Common myeloid progenitor, CD34-positive (primary cell): ENCODE data around the gene SAMD9.
"Not testable (repeated sequence)": the region's sequence is repeated elsewhere in the genome, so short reads cannot be mapped to it uniquely, and the experiment has no call there.

Source experiments
- CTCF ChIA-PET: fragments of 350-600 bp; sonication (Branson Sonifier 250); formaldehyde crosslinking; loops from one replicate; lab custom pipeline; 2021; ENCODE audit warnings: antibody characterized with exemption; lab: Charles Lee
- POLR2A ChIA-PET: fragments of 350-600 bp; sonication (Branson Sonifier 250); formaldehyde crosslinking; loops from one replicate; lab custom pipeline; 2021; ENCODE audit warnings: antibody characterized with exemption; lab: Charles Lee
- DNase-seq, 3 donors: peaks; one replicate each; pipeline versions ENCODE4 v3.0.0 to v3.0.0-alpha.2; 2013
- H3K27ac ChIP-seq, 2 experiments: 1 replicate in 1 of 2; 2 replicates in 1 of 2; pipeline ENCODE4 v1.7.0; 2013; ENCODE audit warnings: inconsistent platforms in 2 of 2, low read length in 2 of 2, mild to moderate bottlenecking in 2 of 2, low read depth in 1 of 2, moderate library complexity in 1 of 2; ENCODE audit not compliant: severe bottlenecking in 2 of 2, insufficient read depth in 1 of 2, poor library complexity in 1 of 2
- H3K27me3 ChIP-seq, 5 experiments: replicated peaks in 2 of 5; 1 replicate in 3 of 5; 2 replicates in 2 of 5; pipeline versions ENCODE4 v1.6.1 to v1.7.0; 2013; ENCODE audit warnings: low read length in 4 of 5, mild to moderate bottlenecking in 2 of 5, moderate library complexity in 2 of 5, inconsistent platforms in 1 of 5; ENCODE audit not compliant: insufficient read depth in 5 of 5, control insufficient read depth in 4 of 5
- H3K36me3 ChIP-seq, 4 experiments: 1 replicate in 2 of 4; 2 replicates in 2 of 4; pipeline versions ENCODE4 v1.6.1 to v1.7.0; 2013; ENCODE audit warnings: low read length in 3 of 4, control low read depth in 1 of 4, mild to moderate bottlenecking in 1 of 4; ENCODE audit not compliant: control insufficient read depth in 4 of 4, insufficient read depth in 4 of 4
- H3K4me1 ChIP-seq, 4 experiments: 1 replicate in 3 of 4; 2 replicates in 1 of 4; pipeline versions ENCODE4 v1.6.1 to v1.7.1; 2013; ENCODE audit warnings: low read length in 3 of 4, mild to moderate bottlenecking in 3 of 4, control low read depth in 1 of 4, inconsistent platforms in 1 of 4, moderate library complexity in 1 of 4; ENCODE audit not compliant: control insufficient read depth in 4 of 4, insufficient read depth in 4 of 4; ENCODE audit errors: control extremely low read depth in 1 of 4
- H3K4me3 ChIP-seq, 7 experiments: 1 replicate in 4 of 7; 2 replicates in 3 of 7; pipeline versions ENCODE4 v1.5.1 to v1.7.0; 2013; ENCODE audit warnings: mild to moderate bottlenecking in 7 of 7, low read length in 6 of 7, moderate library complexity in 6 of 7, inconsistent platforms in 2 of 7, low read depth in 2 of 7, control low read depth in 1 of 7; ENCODE audit not compliant: insufficient read depth in 4 of 7, control insufficient read depth in 1 of 7; ENCODE audit errors: extremely low read depth in 1 of 7
- H3K9me3 ChIP-seq, 5 experiments: 1 replicate in 4 of 5; 2 replicates in 1 of 5; pipeline versions ENCODE4 v1.6.1 to v1.7.1; 2013; ENCODE audit warnings: low read length in 4 of 5, mild to moderate bottlenecking in 2 of 5, inconsistent platforms in 1 of 5, low read depth in 1 of 5, moderate library complexity in 1 of 5; ENCODE audit not compliant: control insufficient read depth in 4 of 5, insufficient read depth in 2 of 5; ENCODE audit errors: control extremely low read depth in 1 of 5
- WGBS: methylation state at CpG from one replicate; pipeline ENCODE4 v1.1.5; 2013; ENCODE audit not compliant: insufficient coverage; 5-methylcytosine and 5-hydroxymethylcytosine counted together

Gene SAMD9

DNA sequence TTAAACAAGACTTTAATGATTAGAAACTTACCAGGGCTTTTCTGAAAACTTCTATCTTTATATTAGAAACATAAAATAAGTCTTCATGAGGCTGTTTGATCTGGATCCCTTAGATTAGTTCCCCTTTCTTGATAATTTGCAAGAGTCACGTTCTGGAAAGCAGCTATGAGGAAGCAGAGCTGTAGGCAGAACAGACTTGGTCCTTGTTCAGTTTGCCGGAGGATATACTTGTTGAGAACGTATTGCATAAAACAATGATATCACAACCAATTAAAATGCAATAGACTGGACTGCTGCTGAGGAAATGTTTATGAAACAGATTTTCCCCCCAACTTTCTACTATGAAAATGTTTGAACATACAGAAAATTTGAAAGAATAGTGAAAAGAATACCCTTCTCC lies 27.6 kb upstream of the SAMD9 start:
- H3K27me3 ChIP-seq, result no peaks in the 10 kb centered on the region
- DNase-seq, result peak; percentile 44 to 82 (median 72)
- H3K9me3 ChIP-seq, result peaks cover 0 to 2% (median 0%) of the 10 kb centered on the region in 5 experiments
- no CpG with 5 or more reads among the region's 3 CpGs for WGBS
- H3K4me1 ChIP-seq, result peaks cover 19 to 29% (median 25%) of the 10 kb centered on the region in 4 experiments
- peak overlapping the region in 3 of 7 experiments; percentile 8 to 90 (median 77) for H3K4me3 ChIP-seq
- ChIA-PET POLR2A (interaction anchor here (0.5 kb wide), 1 partner anchor 18 kb away, joined by 4 read pairs; no protein-coding TSS in a partner anchor), CTCF (no interaction called here)
- H3K36me3 ChIP-seq, result peaks cover 18 to 43% (median 26%) of the 10 kb centered on the region in 4 experiments
- H3K27ac ChIP-seq, result no peak overlapping the region

DNA sequence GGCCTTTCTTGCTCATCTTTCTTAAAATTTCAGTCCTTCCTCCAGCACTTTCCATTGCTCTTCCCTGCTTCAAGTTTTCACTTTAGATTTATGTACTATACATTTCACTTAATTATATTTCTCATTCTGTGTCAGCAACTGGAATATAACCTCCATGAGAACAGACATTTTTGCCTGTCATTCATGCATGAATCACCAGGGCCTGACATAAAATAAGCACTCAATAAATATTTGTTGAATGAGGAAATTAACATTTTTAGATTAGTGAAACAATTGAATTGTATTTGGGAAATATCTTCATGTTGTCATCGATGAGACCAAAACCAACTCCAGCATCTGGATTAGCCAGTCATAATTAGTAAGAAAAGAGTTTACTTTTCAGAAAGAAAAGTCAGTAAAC lies 24.3 kb upstream of the SAMD9 start:
- H3K4me3 ChIP-seq, result no peak overlapping the region
- no peak for DNase-seq
- ChIA-PET CTCF (no interaction called here), POLR2A (no interaction called here)
- H3K27me3 ChIP-seq, result no peaks in the 10 kb centered on the region
- peaks cover 15 to 21% (median 19%) of the 10 kb centered on the region in 4 experiments for H3K4me1 ChIP-seq
- no CpG with 5 or more reads among the region's 1 CpG for WGBS
- H3K36me3 ChIP-seq, result peaks cover 37 to 75% (median 45%) of the 10 kb centered on the region in 4 experiments
- H3K9me3 ChIP-seq, result peaks cover 0 to 25% (median 7%) of the 10 kb centered on the region in 5 experiments
- no peak overlapping the region for H3K27ac ChIP-seq

DNA sequence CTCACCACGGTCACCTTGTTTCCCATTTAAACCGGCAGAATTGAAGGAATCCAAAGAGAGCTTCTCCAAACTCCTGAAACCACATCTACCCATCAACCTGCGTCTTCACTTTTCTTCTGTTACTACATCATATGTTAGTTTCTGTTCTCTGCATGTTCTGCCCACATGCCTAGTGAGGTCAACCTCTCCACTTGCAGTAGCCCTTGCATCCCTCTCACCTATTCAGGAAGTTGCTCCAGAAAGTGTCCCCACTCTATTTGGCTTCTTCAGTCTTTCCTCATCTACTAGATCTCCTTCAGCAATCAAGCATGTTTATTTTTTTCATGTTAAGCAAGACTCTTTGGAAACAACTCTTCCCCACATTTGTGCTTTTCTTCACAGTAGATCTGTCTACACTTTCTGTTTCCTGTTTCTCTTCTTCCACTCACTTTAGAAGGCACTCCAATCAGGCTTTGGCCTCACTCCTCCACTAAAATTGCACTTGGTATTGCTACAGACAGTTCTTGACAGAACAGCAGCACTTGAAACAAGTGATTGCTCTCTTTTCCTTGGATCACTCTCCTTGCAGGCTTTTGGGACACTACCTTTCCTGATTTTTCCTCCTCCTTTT lies 22.9 kb upstream of the SAMD9 start:
- H3K4me1 ChIP-seq, result peaks cover 2 to 7% (median 6%) of the 10 kb centered on the region in 4 experiments
- peaks cover 43 to 89% (median 50%) of the 10 kb centered on the region in 4 experiments for H3K36me3 ChIP-seq
- peaks cover under 1 to 37% (median 13%) of the 10 kb centered on the region in 5 experiments for H3K9me3 ChIP-seq
- POLR2A ChIA-PET, result no interaction called here
- no peak overlapping the region for H3K4me3 ChIP-seq
- H3K27ac ChIP-seq, result no peak overlapping the region
- H3K27me3 ChIP-seq, result no peaks in the 10 kb centered on the region
- 100% methylated on average over 3 of the region's 3 CpGs for WGBS
- CTCF ChIA-PET, result no interaction called here
- no peak for DNase-seq

DNA sequence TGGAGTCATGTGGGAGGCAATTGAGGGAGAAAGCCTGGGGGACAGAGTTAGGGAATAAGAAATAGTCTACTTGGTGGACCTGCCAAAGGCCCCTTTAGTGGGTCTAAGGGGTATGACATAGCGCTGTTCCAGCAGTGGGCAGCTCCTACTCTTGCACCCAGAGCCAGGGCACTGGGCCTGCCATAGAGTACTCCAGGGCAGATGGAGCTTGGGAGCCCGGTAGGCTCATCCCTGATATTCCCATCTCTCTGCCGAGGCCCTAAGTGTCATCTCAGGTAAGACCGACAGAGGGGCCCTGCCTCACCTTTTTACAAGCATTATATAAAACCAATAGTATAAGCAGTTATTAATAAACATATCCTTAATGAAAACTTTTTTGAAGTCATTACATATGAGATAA lies 20.8 kb upstream of the SAMD9 start:
- 100% methylated on average over 2 of the region's 4 CpGs for whole genome bisulfite sequencing
- Histone ChIP-seq H3K4me1 (no peaks in the 10 kb centered on the region), H3K27me3 (no peaks in the 10 kb centered on the region), H3K9me3 (peaks cover 14 to 57% (median 29%) of the 10 kb centered on the region in 5 experiments), H3K36me3 (peaks cover 51 to 93% (median 53%) of the 10 kb centered on the region in 4 experiments), H3K27ac (no peak overlapping the region), H3K4me3 (no peak overlapping the region)
- POLR2A ChIA-PET, result no interaction called here
- DNase-seq, result no peak
- CTCF ChIA-PET, result interaction anchor here (0.9 kb wide), 1 partner anchor 94 kb away, joined by 3 read pairs; the partner anchor contains the start of gene VPS50

DNA sequence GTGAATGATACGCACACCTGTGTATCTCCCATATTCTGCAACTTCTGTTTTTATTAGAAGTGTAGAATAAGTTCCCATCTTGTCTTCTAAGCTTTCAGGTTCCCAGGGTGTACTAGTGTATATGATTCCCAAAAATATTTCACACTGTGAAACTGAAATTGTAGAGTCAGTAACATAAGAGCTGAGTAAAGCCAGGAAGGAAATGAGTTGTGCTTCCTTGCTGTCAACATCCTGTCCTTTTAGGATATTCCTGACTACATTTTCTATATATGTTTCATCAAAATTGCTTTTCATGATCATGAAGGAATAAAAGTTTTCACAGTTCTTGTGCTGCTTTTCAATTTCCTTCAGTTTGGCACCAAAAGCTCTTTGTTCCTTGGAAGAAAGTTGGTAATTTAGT lies 15.2 kb upstream of the SAMD9 start:
- Histone ChIP-seq H3K36me3 (peaks cover 13 to 38% (median 23%) of the 10 kb centered on the region in 4 experiments), H3K27ac (no peak overlapping the region), H3K4me1 (no peaks in the 10 kb centered on the region), H3K27me3 (no peaks in the 10 kb centered on the region), H3K4me3 (no peak overlapping the region), H3K9me3 (peaks cover 14 to 60% (median 33%) of the 10 kb centered on the region in 5 experiments)
- DNase-seq, result no peak
- ChIA-PET CTCF (interaction anchor here (1.4 kb wide), 1 partner anchor 10 kb away, joined by 4 read pairs; no protein-coding TSS in a partner anchor), POLR2A (no interaction called here)
- WGBS, result 100% methylated on average over 1 of the region's 1 CpG

DNA sequence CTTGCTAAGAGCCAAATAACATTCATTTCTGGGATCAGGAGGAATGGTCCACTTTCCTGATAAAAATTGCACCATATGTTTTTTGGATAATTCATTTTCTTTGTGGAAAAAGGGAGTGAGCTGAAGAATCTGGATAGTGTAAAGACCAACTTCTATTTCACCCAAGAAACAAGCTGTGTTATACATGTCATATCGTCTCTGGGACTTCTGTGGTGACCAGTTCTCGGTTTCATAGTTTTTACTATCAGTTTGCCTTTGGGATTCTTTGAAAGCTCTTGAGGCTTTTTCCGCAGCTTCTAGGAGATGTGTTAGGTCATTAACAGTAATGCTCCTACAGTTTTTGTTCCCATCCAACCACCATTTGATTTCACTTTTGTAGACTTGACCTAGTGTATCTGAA lies 14.4 kb upstream of the SAMD9 start:
- CTCF ChIA-PET, result interaction anchor here (1.4 kb wide), 1 partner anchor 11 kb away, joined by 4 read pairs; no protein-coding TSS in a partner anchor
- POLR2A ChIA-PET, result no interaction called here
- Histone ChIP-seq H3K27ac (no peak overlapping the region), H3K9me3 (peaks cover 14 to 60% (median 34%) of the 10 kb centered on the region in 5 experiments), H3K4me3 (no peak overlapping the region), H3K36me3 (peaks cover 12 to 31% (median 19%) of the 10 kb centered on the region in 4 experiments), H3K4me1 (no peaks in the 10 kb centered on the region), H3K27me3 (no peaks in the 10 kb centered on the region)
- no peak for DNase-seq
- 100% methylated on average over 1 of the region's 3 CpGs for WGBS

DNA sequence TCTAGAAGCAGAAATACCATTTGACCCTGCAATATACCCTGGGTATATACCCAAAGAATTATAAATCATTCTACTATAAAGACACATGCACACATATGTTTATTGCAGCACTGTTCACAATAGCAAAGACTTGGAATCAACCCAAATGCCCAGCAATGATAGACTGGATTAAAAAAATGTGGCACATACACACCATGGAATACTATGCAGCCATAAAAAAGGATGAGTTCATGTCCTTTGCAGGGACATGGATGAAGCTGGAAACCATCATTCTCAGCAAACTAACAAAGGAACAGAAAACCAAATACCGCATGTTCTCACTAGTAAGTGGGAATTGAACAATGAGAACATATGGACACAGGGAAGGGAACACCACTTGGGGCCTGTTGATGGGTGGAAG lies 9.2 kb upstream of the SAMD9 start:
- DNase-seq, H3K4me1 ChIP-seq, H3K4me3 ChIP-seq, CTCF ChIA-PET, H3K27me3 ChIP-seq, H3K27ac ChIP-seq, POLR2A ChIA-PET, H3K36me3 ChIP-seq: not testable (repeated sequence)
- peaks cover 0 to 18% (median 3%) of the 10 kb centered on the region in 5 experiments for H3K9me3 ChIP-seq
- no CpG with 5 or more reads among the region's 1 CpG for WGBS
